Ovary (tissue), 3 donors: ENCODE measurements around the gene LRMDA.

Source experiments
- CTCF ChIP-seq, 3 donors: fragments of 450-650 bp in 2 of 3; fragments of 200-600 bp in 1 of 3; IDR thresholded peaks; one replicate each; pipeline versions ENCODE4 v1.5.1 to v1.8.0; 2016 to 2022; ENCODE audit warnings: antibody characterized with exemption in 3 of 3, mild to moderate bottlenecking in 1 of 3
- POLR2A ChIP-seq: fragments of 450-650 bp; IDR thresholded peaks from one replicate; pipeline ENCODE4 v1.6.1; 2017; ENCODE audit warnings: antibody characterized with exemption, mild to moderate bottlenecking, moderate library complexity
- donor health status: DM: no; HTN: no; CAD: no.

GRCh38 chr10:75511011-75511410 is 79.6 kb downstream of the LRMDA start:
- TF ChIP-seq POLR2A = no peak
- TF ChIP-seq CTCF (IDR thresholded peaks at IDR 0.05) = no peak
